Measurements from ENCODE around the gene FBXO4.

DNA sequence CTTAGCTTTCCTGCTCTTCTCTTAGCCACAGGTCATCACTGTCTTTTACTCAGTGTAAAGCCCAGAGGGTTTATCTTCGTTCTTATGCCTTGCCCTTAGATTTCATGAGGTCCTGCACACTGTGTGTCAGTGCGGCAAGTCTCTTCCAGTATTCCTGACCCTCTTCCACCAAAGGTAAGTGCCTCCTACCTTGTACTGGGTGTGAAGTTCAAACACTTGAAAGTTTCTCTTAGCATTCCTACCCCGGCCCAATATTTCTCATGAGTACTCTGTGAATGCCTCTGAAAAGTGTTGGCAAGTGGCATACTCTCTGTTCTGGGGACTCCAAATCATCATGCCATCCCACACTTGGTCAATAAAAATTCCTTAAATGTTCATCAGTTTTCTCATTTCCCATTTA is 37.4 kb downstream of the FBXO4 start:
- TF ChIP-seq, protein P1, sequence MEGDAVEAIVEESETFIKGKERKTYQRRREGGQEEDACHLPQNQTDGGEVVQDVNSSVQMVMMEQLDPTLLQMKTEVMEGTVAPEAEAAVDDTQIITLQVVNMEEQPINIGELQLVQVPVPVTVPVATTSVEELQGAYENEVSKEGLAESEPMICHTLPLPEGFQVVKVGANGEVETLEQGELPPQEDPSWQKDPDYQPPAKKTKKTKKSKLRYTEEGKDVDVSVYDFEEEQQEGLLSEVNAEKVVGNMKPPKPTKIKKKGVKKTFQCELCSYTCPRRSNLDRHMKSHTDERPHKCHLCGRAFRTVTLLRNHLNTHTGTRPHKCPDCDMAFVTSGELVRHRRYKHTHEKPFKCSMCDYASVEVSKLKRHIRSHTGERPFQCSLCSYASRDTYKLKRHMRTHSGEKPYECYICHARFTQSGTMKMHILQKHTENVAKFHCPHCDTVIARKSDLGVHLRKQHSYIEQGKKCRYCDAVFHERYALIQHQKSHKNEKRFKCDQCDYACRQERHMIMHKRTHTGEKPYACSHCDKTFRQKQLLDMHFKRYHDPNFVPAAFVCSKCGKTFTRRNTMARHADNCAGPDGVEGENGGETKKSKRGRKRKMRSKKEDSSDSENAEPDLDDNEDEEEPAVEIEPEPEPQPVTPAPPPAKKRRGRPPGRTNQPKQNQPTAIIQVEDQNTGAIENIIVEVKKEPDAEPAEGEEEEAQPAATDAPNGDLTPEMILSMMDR (IDR thresholded peaks at IDR 0.05; ENCODE audit: low read depth, low read length), result no peak
- no peak for TF ChIP-seq EZH2phosphoT487 (IDR thresholded peaks at IDR 0.05; ENCODE audit: low read depth)
